GM23248 (cell line): ENCODE results near the gene HOXC12.

Experiments
- EZH2 ChIP-seq: fragments of 200-600 bp; sonication (generic); IDR thresholded peaks from 2 replicates; pipeline ENCODE4 v1.6.1; 2018; ENCODE audit warnings: antibody characterized with exemption, mild to moderate bottlenecking; ENCODE audit not compliant: insufficient read depth, poor library complexity, severe bottlenecking
- EZH2phosphoT487 ChIP-seq: fragments of 200-600 bp; sonication (generic); IDR thresholded peaks from 2 replicates; pipeline ENCODE4 v1.6.1; 2018; ENCODE audit warnings: antibody characterized with exemption, moderate library complexity, mild to moderate bottlenecking, low read depth; ENCODE audit not compliant: insufficient read depth

DNA sequence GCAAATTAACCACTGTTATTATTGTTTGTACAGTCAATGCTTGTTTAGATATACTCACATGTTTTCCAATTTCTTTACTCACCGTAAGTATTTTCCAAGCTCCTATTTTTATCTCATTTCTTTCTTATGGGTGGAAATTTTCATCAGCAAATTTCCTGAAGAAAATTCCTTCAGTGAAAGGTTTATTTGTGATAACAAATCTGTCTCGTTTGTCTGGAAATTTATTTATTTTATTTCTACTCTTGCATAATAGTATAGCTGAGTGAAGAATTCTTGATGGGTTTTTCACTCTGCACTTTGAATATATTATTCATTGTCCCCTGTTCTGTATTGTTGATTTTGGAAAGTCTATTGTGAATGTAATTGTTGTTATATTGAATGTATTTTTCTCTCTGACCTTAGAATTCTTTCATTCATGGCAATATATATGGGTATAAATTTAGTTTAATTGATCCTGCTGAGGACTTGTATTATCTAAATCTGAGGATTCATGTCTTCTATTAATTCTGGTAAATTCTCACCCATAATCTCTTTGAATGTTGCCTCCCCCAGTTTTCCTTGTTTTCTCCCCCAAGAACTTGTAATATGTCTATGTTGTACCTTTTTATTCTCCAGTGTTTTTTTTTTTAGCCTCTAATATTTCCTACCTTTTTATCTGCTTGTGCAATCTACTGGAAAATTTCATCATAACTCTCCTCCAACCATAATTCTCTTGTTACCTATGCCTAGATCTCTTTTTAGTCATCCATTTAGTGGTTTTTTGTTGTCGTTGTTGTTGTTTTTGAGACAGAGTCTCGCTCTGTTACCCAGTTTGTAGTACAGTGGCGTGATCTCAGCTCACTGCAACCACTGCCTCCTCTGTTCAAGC, 37.7 kb upstream of the HOXC12 start:
- no peak for TF ChIP-seq EZH2
- TF ChIP-seq EZH2phosphoT487 = no peak
